H7 (cell line): ENCODE results near the gene TFG. TPM values are rescaled to one million over a fixed set of nuclear protein-coding genes. Genes with fewer than 3 reads are reported as not detected.

Experiments
- DNase-seq: peaks from one replicate; pipeline ENCODE4 v3.0.0; 2012
- H3K27me3 ChIP-seq: 2 replicates; pipeline ENCODE4 v1.6.0; 2011; ENCODE audit warnings: mild to moderate bottlenecking, low read length; ENCODE audit not compliant: control insufficient read depth, insufficient read depth
- H3K36me3 ChIP-seq: replicated peaks from 2 replicates; pipeline ENCODE4 v1.5.1; 2011; ENCODE audit warnings: low read length; ENCODE audit not compliant: control insufficient read depth, insufficient read depth
- H3K4me3 ChIP-seq: 2 replicates; pipeline ENCODE4 v1.5.1; 2011; ENCODE audit warnings: low read depth, mild to moderate bottlenecking, control low read depth, low read length, moderate library complexity; ENCODE audit not compliant: insufficient read depth
- total RNA-seq: library from RNA; depleted of rRNA; stranded (reverse); fragments of >200 nt; shearing (Covaris generic); gene quantifications from 2 replicates; pipeline ENCODE4 v1.2.3, GENCODE V29; 2014

The TFG gene
- total RNA-seq, 1 experiment from 2014 or later: 66.4 TPM

DNA sequence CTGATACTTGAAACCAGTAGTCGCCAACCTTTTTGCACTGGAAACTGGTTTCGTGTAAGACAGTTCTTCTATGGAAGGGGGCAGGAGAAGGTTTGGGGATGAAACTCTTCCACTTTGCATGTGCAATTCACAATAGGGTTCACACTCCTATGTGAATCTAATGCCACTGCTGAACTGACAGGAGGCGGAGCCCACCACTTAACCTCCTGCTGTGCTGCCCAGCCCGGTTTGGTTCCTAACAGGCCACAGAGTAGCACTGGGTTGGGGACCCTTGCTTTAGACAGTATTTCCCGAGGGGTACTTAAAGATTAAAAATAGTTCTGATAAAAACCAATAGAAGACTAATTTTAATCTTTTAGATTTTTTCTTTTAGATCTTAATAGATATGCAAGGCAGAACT lies 11.1 kb downstream of the TFG start:
- no peaks in the 10 kb centered on the region for H3K36me3 ChIP-seq

GRCh38 chr3:100725935-100726513 lies 16.7 kb downstream of the TFG start:
- DNase-seq: no peak
- no peak overlapping the region for H3K4me3 ChIP-seq
- peaks cover 3% of the 10 kb centered on the region for H3K36me3 ChIP-seq
- H3K27me3 ChIP-seq: no peaks in the 10 kb centered on the region

More for the DNA sequence above, 11.1 kb downstream of the TFG start:
- DNase-seq: peak; percentile 13
- Histone ChIP-seq H3K4me3 (no peak overlapping the region), H3K27me3 (no peaks in the 10 kb centered on the region)

- peaks cover 3% of the 10 kb centered on the region for H3K36me3 ChIP-seq
- no peak for DNase-seq
- no peaks in the 10 kb centered on the region for H3K27me3 ChIP-seq
- no peak overlapping the region for H3K4me3 ChIP-seq
Measured at GRCh38 chr3:100726706-100727105, 17.4 kb downstream of the TFG start.

DNA sequence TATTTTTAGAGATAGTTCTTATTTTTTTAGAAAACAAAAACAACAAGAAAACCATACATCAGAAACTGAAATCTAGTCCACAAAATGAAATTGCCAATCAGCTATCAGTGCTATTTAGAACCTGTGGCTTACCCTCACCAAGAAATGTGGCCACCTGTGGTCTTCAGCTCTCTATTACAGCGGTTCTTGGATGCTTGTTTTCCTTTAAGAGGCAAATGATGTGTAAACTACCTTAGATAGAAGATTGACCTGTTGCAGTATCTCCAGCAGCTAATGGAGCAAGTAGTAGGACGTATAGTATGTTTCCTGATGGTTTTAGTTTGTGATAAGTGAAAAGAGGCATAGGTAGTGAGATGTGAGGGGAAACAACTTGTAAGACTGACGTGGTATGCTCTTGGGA lies 21.2 kb downstream of the TFG start:
- DNase-seq: no peak
- no peaks in the 10 kb centered on the region for H3K27me3 ChIP-seq
- H3K4me3 ChIP-seq: no peak overlapping the region
- H3K36me3 ChIP-seq: peaks cover 3% of the 10 kb centered on the region

DNA sequence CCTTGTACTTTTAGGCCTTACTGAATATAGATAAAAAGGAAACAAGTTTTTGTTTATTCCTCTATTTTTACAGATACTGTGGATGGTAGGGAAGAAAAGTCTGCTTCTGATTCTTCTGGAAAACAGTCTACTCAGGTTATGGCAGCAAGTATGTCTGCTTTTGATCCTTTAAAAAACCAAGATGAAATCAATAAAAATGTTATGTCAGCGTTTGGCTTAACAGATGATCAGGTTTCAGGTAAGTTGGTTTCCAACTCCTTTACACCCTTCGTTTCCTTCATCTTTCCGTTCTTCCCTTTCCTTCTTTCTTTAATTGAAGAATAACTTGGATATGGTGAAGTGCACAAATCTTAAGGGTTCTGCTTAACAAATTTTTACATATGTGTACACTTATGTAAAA lies 23.1 kb downstream of the TFG start:
- H3K36me3 ChIP-seq: peaks cover 5% of the 10 kb centered on the region
- no peaks in the 10 kb centered on the region for H3K27me3 ChIP-seq
- no peak overlapping the region for H3K4me3 ChIP-seq
- no peak for DNase-seq

GRCh38 chr3:100737334-100737733 lies 28.0 kb downstream of the TFG start:
- Histone ChIP-seq H3K27me3 (no peaks in the 10 kb centered on the region), H3K36me3 (peaks cover 3% of the 10 kb centered on the region), H3K4me3 (no peak overlapping the region)
- DNase-seq: peak; percentile 7

DNA sequence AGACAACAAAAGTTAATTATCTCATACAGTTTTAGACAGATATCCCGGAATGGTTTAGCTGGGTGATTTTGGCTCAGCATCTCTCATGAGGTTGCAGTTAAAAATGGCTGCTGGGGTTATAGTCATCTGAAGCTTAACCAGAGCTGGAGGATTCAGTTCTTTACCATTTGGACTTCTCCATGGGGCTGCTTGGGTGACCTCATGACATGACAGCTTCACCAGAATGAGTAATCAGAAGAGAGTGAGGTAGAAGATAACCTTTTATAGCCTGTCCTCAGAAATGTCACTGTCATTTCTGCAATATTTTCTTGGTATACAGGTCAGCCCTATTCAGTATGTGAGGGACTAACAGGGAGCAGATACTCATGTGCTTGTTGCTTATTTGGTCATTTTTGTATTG lies 30.9 kb downstream of the TFG start:
- no peak for DNase-seq
- H3K36me3 ChIP-seq: peaks cover 3% of the 10 kb centered on the region
- H3K4me3 ChIP-seq: no peak overlapping the region
- no peaks in the 10 kb centered on the region for H3K27me3 ChIP-seq

DNA sequence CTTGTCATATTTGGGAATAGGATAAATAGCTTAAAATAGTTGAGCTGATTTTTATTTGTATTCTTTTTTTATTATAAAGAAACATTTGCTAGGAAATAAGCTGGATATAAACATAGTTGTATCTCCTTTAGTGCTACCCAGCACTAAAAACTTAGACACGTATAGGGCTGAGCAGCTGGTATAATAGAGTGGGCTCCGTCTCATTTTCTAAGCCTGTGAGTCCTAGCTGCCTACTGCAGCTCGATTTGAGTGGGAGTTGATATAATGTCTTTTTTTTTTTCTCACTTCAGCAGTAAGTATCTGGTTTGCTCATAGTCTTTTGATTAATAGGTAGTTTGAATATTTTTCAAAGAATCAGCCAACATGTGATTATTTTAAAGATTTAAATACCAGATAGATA lies 34.2 kb downstream of the TFG start:
- H3K36me3 ChIP-seq: peaks cover 5% of the 10 kb centered on the region
- H3K27me3 ChIP-seq: no peaks in the 10 kb centered on the region
- no peak for DNase-seq
- H3K4me3 ChIP-seq: no peak overlapping the region

DNA sequence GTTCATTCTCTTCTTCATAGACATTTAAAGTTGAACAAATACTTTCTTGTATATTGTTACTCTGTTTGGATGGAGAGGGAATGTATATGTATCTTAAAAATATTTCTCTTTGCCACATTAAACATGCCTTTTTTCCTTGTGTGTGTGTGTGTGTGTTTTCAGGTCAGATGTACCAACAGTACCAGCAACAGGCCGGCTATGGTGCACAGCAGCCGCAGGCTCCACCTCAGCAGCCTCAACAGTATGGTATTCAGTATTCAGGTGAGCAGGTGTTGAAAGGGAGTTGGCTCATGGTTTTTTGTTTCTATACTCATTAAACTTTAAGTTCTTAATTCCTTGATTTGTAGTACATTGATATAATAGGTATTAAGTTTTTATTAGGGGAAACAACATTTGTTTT lies 35.4 kb downstream of the TFG start:
- Histone ChIP-seq H3K4me3 (no peak overlapping the region), H3K27me3 (no peaks in the 10 kb centered on the region), H3K36me3 (peaks cover 5% of the 10 kb centered on the region)
- no peak for DNase-seq

- DNase-seq: no peak
- Histone ChIP-seq H3K4me3 (no peak overlapping the region), H3K27me3 (no peaks in the 10 kb centered on the region), H3K36me3 (peaks cover 6% of the 10 kb centered on the region)
Measured at GRCh38 chr3:100745617-100746016, 36.3 kb downstream of the TFG start.

- Histone ChIP-seq H3K27me3 (no peaks in the 10 kb centered on the region), H3K4me3 (no peak overlapping the region), H3K36me3 (peaks cover 6% of the 10 kb centered on the region)
- no peak for DNase-seq
Measured at GRCh38 chr3:100746092-100746491, 36.8 kb downstream of the TFG start.

- no peak for DNase-seq
- peaks cover 6% of the 10 kb centered on the region for H3K36me3 ChIP-seq
- no peak overlapping the region for H3K4me3 ChIP-seq
- H3K27me3 ChIP-seq: no peaks in the 10 kb centered on the region
Measured at GRCh38 chr3:100748220-100748619, 38.9 kb downstream of the TFG start.

- H3K36me3 ChIP-seq: peaks cover 6% of the 10 kb centered on the region
- no peaks in the 10 kb centered on the region for H3K27me3 ChIP-seq
- no peak for DNase-seq
Measured at GRCh38 chr3:100748967-100749366, 39.7 kb downstream of the TFG start.

GRCh38 chr3:100753846-100754245 lies 44.6 kb downstream of the TFG start:
- no peak overlapping the region for H3K4me3 ChIP-seq
- peaks cover 1% of the 10 kb centered on the region; the same call in 1 of the 2 replicates for H3K36me3 ChIP-seq
- H3K27me3 ChIP-seq: no peaks in the 10 kb centered on the region
- no peak for DNase-seq

More at GRCh38 chr3:100748967-100749366, 39.7 kb downstream of the TFG start:
- H3K4me3 ChIP-seq: no peak overlapping the region

DNA sequence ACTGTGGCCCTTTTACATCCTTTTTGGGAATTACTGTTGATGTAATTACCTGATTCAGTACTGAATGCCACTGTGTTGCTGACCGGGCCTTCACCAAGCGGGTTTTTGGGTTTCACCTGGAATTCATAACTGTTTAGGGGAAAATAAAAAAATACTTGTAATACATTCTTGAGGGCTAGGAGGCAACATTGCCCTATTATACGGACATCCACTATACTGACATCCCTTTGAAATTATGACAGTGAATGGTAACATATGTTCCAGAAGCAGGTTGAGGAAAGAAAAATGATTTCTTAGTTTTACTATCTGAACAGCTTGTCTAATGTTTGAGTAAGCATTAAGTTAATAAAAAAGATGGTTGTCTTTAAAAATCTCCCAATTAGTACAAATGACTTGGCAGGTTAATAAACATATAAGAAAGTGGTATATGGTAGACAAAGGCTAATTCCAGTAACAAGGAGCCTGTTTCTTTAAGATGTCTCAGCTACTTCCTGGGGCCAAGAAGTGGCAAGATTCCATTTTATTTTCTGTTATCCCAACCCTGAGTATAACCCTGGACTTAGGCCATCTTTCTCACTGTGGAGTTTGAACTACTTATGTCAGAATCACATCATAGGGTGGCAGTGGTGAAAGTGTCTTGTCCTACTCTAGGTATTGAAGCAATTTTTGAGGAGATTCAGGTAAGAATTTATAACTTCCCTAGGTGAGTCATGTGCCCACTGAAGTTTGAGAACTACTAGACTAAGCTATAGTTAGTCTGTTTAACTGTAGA lies 45.5 kb downstream of the TFG start:
- Histone ChIP-seq H3K4me3 (no peak overlapping the region), H3K27me3 (no peaks in the 10 kb centered on the region), H3K36me3 (peaks cover 1% of the 10 kb centered on the region; the same call in 1 of the 2 replicates)
- no peak for DNase-seq
